GM12874 (cell line): ENCODE measurements around the gene CT55.

Experiments
- TF ChIP-seq, protein P1 (sequence below): IDR thresholded peaks from 2 replicates; pipeline ENCODE4 v1.5.1; 2011; ENCODE audit warnings: low read depth, mild to moderate bottlenecking, control low read depth, low read length, moderate library complexity; ENCODE audit not compliant: insufficient read depth

Gene CT55, protein sequence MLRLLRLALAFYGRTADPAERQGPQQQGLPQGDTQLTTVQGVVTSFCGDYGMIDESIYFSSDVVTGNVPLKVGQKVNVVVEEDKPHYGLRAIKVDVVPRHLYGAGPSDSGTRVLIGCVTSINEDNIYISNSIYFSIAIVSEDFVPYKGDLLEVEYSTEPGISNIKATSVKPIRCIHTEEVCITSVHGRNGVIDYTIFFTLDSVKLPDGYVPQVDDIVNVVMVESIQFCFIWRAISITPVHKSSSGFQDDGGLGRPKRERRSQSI

DNA sequence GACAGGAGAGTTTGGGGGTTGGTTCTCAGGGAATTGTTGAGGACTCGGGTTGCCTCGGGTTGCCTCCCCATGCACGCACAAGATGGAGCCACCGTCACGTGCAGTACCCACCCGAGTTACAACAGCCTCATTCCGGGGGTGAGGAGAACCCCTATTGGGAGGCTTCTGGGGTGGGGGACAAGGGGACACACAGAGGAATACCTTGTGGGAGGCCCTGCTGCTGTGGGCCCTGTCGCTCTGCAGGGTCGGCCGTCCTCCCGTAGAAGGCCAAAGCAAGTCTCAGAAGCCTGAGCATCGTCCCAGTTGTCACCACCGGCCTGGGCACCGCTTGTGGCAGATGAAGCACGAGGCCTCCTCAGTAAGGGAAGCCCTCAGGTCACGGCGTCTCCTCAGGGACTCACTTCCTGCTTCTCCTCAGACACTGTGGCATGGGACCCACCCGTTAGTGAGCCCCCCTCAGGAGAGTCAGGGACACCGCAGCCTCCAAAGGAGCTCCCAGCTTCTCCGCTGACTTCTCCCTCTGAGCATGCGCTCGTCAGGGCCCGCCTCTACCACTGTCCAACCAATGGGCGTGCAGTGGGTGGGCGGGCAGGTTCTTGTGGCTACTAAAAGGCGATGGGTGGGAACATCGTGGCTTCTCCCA lies at the start of gene CT55:
CT55 (minus strand) TSS at position 522 of the 643 bp plus-strand sequence; CDS start at position 295, 227 bp downstream.
- TF ChIP-seq, protein P1, sequence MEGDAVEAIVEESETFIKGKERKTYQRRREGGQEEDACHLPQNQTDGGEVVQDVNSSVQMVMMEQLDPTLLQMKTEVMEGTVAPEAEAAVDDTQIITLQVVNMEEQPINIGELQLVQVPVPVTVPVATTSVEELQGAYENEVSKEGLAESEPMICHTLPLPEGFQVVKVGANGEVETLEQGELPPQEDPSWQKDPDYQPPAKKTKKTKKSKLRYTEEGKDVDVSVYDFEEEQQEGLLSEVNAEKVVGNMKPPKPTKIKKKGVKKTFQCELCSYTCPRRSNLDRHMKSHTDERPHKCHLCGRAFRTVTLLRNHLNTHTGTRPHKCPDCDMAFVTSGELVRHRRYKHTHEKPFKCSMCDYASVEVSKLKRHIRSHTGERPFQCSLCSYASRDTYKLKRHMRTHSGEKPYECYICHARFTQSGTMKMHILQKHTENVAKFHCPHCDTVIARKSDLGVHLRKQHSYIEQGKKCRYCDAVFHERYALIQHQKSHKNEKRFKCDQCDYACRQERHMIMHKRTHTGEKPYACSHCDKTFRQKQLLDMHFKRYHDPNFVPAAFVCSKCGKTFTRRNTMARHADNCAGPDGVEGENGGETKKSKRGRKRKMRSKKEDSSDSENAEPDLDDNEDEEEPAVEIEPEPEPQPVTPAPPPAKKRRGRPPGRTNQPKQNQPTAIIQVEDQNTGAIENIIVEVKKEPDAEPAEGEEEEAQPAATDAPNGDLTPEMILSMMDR: no peak

DNA sequence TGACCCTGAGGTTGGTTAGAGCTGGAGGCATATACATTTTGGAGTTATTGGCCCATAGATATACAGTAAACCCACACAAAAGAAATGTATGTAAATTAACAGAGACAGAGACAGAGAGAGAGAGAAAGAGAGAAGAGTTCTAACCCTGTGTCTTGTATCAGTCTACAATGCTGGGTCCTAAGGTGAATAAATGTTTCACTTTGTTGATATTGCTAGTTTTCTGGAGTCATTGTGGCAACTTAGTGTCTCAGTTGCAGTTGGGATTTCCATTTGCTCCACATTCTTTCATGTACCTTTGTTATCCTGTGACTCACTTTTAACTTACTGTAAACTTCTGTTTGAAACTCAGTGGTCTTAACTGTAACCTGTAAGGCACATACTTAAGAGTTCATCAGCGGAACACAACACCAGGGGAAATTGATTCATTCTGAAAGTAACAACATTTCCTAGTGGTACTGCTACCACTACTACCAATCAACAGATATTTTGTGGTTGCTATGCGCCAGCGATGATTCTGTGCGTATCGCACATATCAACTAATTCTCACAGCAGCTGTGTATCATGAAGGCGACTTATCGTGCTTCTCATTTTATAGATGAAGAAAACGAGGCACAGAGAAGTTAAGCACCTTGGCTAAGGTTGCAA lies 42.1 kb upstream of the CT55 start:
- TF ChIP-seq, protein P1: no peak

DNA sequence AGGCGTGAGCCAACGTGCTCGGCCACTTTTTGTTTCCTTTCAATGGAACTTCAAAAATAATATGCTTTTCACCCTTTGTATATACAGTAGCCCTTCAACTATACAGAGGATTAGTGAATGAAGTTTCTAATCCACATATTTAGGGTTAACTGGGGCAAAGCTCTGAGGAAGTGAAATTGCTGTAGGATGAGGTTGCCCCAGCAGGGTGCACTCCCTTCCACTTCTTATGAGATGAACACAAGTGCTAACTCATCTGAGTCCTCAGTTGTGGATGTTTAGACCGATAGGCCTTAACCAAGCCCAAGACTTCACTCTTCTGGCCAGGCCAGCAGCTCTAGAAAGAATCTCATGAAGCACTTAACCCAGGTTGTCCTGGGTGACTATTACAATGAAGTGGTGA lies 29.1 kb upstream of the CT55 start:
- TF ChIP-seq, protein P1: no peak

DNA sequence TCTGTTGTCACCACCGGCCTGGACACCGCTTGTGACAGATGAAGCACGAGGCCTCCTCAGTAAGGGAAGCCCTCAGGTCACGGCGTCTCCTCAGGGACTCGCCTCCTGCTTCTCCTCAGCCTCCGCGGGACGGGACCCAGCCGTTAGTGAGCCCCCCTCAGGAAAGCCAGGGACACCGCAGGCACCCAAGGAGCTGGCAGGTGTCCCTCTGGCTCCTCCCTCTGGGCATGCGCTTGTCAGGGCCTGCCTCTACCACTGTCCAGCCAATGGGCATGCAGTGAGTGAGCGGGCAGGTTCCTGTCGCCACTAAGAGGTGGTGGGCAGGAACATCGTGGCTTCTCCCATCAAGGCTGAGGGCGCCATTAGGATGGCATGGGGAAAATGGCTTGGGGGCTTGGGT lies 23.5 kb upstream of the CT55 start:
- TF ChIP-seq, protein P1: no peak

DNA sequence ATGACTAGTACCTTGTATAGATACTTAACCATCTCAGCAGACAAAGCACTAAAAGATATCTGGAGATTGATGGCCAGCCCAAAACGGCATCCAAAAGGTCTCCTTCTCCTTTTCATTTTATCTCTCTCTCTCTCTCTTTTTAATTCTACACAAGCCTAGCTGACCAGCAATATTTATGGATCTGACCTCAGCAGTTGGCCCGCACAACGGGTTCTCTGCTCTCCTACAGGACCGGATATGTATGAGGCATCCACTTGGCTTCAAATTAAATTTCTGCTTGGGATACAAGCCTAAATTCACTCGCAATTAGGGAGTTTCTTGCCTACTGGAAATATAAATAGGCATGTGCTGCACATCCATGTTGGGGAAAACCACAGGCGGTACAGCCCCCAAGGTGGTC lies 22.5 kb upstream of the CT55 start:
- TF ChIP-seq, protein P1: no peak

DNA sequence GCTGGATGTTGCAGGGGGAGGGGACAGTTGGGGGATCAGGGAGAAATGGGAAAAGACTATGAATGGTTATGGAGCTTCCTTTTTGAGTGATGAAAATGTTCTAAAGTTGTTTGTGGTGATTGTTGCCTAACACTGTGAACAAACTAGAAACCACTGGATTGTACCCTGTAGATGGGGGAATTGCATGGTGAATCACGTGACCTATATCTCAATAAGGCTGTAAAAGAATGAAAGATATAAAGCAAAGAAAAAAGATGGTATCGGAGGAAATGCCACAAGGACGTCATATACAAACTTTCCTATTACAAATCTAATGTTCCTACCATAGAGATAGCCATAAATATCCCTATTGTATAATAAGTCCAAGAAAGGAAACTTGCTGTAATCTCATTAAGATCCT lies 20.6 kb upstream of the CT55 start:
- TF ChIP-seq, protein P1: no peak

DNA sequence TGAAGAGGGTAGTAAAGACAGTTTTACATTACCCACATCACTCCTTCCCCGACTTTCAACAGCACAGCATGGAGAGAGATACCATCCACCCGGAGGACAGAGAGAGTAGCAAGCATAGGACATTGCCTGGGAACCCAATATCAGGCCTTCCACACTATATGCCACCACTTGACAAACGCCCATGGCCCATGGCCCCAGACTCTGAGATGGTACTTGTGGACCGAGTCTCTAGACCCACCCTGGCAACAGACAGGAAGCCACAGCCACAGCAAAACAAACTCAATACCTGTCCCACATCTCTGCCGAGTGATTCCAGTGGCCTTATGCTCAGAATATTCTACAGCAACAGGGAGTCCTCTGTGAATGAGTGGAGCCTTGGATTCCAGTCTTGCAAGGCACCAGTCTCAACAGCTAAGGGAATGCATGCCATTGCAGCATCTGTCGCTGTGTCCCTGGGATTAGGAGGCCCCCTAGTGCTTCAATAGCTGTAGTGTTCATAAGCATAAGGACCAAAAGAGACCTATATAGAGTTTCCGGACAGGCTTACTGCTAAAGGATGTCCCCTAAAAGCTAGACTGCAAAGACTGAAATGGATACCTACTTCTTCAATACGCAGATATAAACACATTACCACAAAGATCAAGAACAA lies 14.7 kb upstream of the CT55 start:
- TF ChIP-seq, protein P1: peak; percentile 40; the same call in 1 of the 2 replicates
